ENCODE measurements around the gene ANO6. TPM values are rescaled to one million over a fixed set of nuclear protein-coding genes. Genes with fewer than 3 reads are reported as not detected.

Gene ANO6
- total and polyA plus RNA-seq, 10 donors, result 2.3 to 38.5 (median 31.7) TPM

DNA sequence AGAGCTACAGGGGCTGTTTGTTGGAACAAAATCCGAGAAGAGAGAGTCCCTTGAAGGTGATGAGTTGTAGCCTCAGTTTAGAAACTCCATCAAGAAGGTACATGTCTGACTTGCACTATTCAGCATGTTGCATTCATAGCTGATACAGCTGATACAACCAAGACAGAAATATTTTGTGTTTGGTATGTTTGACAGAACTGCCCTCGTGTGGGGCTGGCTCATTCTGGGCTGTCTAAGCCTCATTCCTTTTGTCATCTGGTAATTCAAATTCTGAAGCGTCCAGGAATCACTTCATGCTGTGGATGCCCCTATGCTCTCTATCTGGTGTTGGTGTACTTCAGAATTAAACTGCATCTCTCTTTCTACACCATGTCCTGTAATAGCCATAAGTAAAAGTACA, 126.3 kb downstream of the ANO6 start:
- Histone ChIP-seq H3K27ac (no peak overlapping the region), H3K9me3 (no peaks in the 10 kb centered on the region), H3K36me3 (peaks cover 0 to 23% (median 2%) of the 10 kb centered on the region in 6 donors), H3K4me1 (no peaks in the 10 kb centered on the region), H3K27me3 (replicated peaks in 1 of 7) (no peaks in the 10 kb centered on the region), H3K4me3 (no peak overlapping the region)
- TF ChIP-seq POLR2AphosphoS5 (IDR thresholded peaks at IDR 0.05), result no peak
- TF ChIP-seq, protein P1, sequence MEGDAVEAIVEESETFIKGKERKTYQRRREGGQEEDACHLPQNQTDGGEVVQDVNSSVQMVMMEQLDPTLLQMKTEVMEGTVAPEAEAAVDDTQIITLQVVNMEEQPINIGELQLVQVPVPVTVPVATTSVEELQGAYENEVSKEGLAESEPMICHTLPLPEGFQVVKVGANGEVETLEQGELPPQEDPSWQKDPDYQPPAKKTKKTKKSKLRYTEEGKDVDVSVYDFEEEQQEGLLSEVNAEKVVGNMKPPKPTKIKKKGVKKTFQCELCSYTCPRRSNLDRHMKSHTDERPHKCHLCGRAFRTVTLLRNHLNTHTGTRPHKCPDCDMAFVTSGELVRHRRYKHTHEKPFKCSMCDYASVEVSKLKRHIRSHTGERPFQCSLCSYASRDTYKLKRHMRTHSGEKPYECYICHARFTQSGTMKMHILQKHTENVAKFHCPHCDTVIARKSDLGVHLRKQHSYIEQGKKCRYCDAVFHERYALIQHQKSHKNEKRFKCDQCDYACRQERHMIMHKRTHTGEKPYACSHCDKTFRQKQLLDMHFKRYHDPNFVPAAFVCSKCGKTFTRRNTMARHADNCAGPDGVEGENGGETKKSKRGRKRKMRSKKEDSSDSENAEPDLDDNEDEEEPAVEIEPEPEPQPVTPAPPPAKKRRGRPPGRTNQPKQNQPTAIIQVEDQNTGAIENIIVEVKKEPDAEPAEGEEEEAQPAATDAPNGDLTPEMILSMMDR (IDR thresholded peaks at IDR 0.05 in 8 of 11, conservative IDR thresholded peaks at IDR 0.05 in 3 of 11), result no peak
- intact Hi-C loops (cut with DNase I; ENCODE audit: low total_unique reads), result no loop called here
- DNase-seq, result no peak
- 62 to 93% (median 89%) methylated on average over 3 of the region's 3 CpGs for WGBS, 5 donors

DNA sequence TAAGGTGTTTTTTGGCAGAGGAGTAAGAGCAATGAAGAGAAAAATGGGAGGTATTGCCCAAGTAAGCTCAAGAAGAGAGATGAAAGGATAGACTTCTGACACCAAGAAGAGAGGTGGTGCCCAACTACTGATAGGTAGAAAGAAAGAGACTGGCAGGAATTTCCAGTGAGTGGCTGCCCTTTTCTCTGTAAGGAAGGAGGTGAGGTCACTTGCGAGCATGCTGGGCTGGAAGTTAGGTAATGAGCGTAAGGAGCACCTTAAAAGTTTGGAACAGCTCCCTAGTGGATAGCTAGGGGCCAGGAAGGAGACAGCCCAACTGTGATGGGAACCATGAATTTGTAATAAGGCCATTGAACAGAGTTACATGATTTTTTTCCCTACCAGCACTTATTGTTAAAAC, 127.0 kb downstream of the ANO6 start:
- Histone ChIP-seq H3K36me3 (peaks cover 0 to 27% (median 4%) of the 10 kb centered on the region in 6 donors), H3K27ac (no peak overlapping the region), H3K4me1 (no peaks in the 10 kb centered on the region), H3K4me3 (no peak overlapping the region), H3K9me3 (no peaks in the 10 kb centered on the region), H3K27me3 (replicated peaks in 1 of 7) (no peaks in the 10 kb centered on the region)
- TF ChIP-seq POLR2A (IDR thresholded peaks at IDR 0.05) (no peak), POLR2AphosphoS5 (IDR thresholded peaks at IDR 0.05) (no peak)
- TF ChIP-seq, protein P1 (IDR thresholded peaks at IDR 0.05 in 8 of 11, conservative IDR thresholded peaks at IDR 0.05 in 3 of 11), result no peak
- no peak for DNase-seq
- intact Hi-C loops (cut with DNase I; ENCODE audit: low total_unique reads), result no loop called here
- 96 to 100% (median 99%) methylated on average over 2 of the region's 2 CpGs for WGBS, 5 donors

DNA sequence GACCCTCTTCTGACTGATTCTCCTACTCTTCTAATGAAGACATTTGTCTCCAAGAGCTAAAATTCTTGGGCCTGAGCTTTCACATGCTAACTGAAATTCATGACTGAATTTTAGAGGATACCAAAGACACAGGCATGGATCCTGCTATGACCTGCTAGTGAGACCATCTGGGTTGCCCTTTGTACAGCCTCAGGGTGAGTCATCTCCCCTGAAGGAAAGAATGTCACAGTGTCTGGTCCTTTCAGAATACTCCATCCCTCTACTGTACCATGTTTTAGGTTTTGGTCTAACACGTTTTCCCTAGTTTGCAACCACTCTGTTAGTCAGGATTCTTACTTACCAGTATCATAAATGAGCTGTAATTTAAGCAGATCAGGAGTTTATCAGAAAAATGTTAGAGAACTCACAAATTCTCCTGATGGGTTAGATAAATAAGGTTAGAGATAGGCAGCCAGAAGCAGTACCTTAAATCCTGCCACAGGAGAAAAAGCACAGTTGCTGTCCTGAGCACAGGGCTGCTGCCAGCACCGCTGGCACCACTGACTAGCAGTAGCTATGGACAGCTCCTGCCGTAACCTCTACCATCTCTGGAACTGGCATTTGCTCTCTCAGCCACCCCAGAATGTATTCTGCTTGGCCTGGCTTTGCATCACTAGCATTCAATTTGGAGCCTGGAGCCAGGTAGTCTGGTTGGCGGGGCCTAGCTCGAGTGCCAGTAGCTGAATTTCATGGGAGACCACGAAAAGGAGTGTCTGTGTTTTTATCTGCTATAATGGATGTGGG, 127.6 kb downstream of the ANO6 start:
- Histone ChIP-seq H3K36me3 (peaks cover 0 to 33% (median 9%) of the 10 kb centered on the region in 6 donors), H3K27me3 (replicated peaks in 1 of 7) (no peaks in the 10 kb centered on the region), H3K4me3 (no peak overlapping the region), H3K4me1 (no peaks in the 10 kb centered on the region), H3K9me3 (no peaks in the 10 kb centered on the region), H3K27ac (no peak overlapping the region)
- 96 to 98% (median 98%) methylated on average over 6 of the region's 6 CpGs for WGBS, 5 donors
- intact Hi-C loops (cut with DNase I; ENCODE audit: low total_unique reads), result no loop called here
- TF ChIP-seq, protein P1 (IDR thresholded peaks at IDR 0.05 in 8 of 11, conservative IDR thresholded peaks at IDR 0.05 in 3 of 11), result no peak
- no peak for TF ChIP-seq POLR2A (IDR thresholded peaks at IDR 0.05)
- TF ChIP-seq POLR2AphosphoS5 (IDR thresholded peaks at IDR 0.05), result no peak
- no peak for DNase-seq

DNA sequence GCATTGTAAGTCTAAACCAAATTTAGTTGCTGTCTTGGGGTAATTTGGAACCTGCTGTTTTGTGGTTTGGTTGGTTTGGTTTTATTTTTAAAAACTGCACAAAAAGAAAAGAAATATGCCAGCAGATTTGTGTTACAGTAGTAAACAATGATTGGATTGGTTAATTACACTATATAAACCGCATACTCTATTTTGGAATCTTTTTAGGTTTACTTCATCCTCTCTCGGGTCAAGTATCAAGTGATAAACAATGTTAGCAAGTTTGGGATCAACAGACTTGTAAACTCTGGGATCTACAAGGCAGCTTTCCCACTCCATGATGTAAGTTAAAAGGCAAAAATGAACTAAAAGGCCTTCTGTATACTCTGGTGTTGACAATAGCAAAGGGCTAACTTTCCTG, 132.4 kb downstream of the ANO6 start:
- no peak for DNase-seq
- no peak for TF ChIP-seq POLR2A (IDR thresholded peaks at IDR 0.05)
- WGBS, 5 donors, result 93 to 99% (median 97%) methylated on average over 2 of the region's 2 CpGs
- Histone ChIP-seq H3K36me3 (peaks cover 0 to 70% (median 31%) of the 10 kb centered on the region in 6 donors), H3K27ac (no peak overlapping the region), H3K27me3 (replicated peaks in 1 of 7) (no peaks in the 10 kb centered on the region), H3K4me1 (no peaks in the 10 kb centered on the region), H3K9me3 (peaks cover 0 to 8% (median 0%) of the 10 kb centered on the region in 8 donors), H3K4me3 (no peak overlapping the region)
- intact Hi-C loops (cut with DNase I; ENCODE audit: low total_unique reads), result no loop called here
